ENCODE data around the gene CPEB3. TPM values are rescaled to one million over a fixed set of nuclear protein-coding genes. Genes with fewer than 3 reads are reported as not detected.

The CPEB3 gene
- total RNA-seq, 1 experiment from 2014 or later: 1.1 TPM

DNA sequence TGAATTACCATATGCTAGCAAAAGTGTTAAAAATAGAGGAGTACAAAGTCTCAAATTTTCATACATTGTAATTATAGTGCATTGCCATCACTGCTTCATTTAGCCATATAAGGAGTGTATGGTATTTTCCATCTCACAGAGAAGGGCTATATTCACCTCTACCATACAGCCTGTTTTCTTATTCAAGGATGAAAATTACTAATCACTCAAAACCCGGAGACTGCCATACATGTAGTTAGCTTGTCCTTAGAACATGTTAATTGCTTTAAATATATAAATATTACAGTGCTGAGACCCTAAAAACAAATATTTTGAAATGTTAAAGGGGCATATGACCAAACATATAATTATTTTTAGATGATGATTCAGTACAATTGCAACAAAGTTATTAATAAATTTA lies 49.4 kb downstream of the CPEB3 start:
- Histone ChIP-seq H3K4me1 (ENCODE audit: insufficient read depth, low read length, poor library complexity, severe bottlenecking) (peaks cover 10% of the 10 kb centered on the region), H3K36me3 (ENCODE audit: insufficient read depth, low read length, poor library complexity, severe bottlenecking) (no peaks in the 10 kb centered on the region), H3K4me3 (ENCODE audit: low read depth, low read length, poor library complexity, severe bottlenecking) (peak overlapping the region; percentile 66), H3K27me3 (replicated peaks; ENCODE audit: insufficient read depth, low read depth, low read length, poor library complexity) (no peaks in the 10 kb centered on the region), H3K27ac (ENCODE audit: low read depth, low read length, poor library complexity, severe bottlenecking) (no peak overlapping the region), H3K9me3 (ENCODE audit: low read depth, low read length, poor library complexity, severe bottlenecking) (no peaks in the 10 kb centered on the region)
- TF ChIP-seq, protein P1, sequence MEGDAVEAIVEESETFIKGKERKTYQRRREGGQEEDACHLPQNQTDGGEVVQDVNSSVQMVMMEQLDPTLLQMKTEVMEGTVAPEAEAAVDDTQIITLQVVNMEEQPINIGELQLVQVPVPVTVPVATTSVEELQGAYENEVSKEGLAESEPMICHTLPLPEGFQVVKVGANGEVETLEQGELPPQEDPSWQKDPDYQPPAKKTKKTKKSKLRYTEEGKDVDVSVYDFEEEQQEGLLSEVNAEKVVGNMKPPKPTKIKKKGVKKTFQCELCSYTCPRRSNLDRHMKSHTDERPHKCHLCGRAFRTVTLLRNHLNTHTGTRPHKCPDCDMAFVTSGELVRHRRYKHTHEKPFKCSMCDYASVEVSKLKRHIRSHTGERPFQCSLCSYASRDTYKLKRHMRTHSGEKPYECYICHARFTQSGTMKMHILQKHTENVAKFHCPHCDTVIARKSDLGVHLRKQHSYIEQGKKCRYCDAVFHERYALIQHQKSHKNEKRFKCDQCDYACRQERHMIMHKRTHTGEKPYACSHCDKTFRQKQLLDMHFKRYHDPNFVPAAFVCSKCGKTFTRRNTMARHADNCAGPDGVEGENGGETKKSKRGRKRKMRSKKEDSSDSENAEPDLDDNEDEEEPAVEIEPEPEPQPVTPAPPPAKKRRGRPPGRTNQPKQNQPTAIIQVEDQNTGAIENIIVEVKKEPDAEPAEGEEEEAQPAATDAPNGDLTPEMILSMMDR (conservative IDR thresholded peaks at IDR 0.05; ENCODE audit: low read depth, low read length): no peak
- no peak for TF ChIP-seq EZH2 (IDR thresholded peaks at IDR 0.05; ENCODE audit: borderline replicate concordance, low read depth, low read length, poor library complexity, severe bottlenecking)
- DNase-seq (ENCODE audit: low spot score): no peak
- CTCF ChIA-PET: no interaction called here
- POLR2A ChIA-PET (ENCODE audit: low non-redundant PET): no interaction called here
- intact Hi-C loops (cut with micrococcal nuclease; ENCODE audit: unreplicated experiment): loop anchor here (5.0 kb wide), 1 partner anchor 51 kb away; the partner anchor contains the start of genes CPEB3 and MARCHF5
- BruUV-seq (replicated peaks): no TSS peak

DNA sequence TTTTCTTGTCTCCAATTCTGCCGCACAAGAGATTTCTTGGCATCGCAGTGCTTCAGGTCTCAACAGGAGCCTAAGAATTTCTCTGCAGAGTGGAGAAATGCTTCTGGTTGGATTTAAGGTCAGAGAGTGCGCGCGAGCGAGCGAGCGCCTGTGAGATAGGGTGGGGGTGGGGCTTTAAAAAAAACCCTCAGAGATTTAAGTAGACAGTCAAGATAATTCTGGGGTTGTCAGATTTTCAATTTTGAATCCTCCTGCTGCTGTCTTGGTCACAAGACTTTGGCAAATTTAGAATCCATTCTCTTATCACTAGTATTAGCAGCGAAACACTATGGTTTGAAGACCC lies 49.7 kb downstream of the CPEB3 start:
- peak overlapping the region; percentile 14 for H3K27ac ChIP-seq (ENCODE audit: low read depth, low read length, poor library complexity, severe bottlenecking)

DNA sequence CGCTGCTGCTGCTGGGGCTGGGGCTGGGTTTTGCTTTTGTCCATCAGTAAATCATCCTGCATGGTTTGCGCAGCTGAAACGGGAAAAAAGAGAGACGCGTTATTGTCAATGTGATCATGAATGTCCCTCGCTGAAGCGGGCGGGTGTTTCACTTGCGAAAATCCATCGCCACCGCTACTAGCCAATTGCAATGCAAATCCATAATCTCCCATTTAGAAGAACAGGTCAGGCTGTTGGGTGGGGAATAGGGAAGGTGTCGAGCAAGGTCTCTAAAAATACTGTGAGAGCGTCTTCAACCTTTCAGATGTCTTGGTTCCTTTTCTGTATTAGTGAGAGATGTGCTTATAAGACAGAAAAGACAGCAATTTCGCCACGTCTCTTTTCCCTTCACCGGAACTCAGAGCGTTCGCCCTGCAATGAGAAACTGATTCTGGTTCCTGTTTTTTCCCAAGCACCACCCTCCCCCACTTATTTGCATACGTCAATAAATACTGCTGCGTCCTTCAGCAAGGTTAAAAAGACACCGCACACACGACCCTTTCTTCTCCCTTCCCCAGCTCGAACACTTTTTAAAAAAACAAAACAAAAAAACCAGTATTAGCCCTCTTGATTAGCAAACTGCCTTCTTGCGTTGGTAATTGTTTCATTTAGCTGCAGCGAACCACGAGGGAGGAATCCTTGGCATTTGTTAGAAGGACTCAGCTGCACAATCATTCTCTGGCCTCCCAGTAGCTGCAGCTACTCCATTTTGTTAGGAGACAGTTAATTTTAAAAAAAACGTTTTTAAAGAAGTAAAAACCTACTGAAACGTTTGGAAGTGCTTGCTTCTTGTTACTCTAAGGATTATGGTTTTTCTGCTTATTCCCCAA lies 50.4 kb downstream of the CPEB3 start:
- H3K36me3 ChIP-seq (ENCODE audit: insufficient read depth, low read length, poor library complexity, severe bottlenecking): no peaks in the 10 kb centered on the region
- peak overlapping the region; percentile 14 for H3K27ac ChIP-seq (ENCODE audit: low read depth, low read length, poor library complexity, severe bottlenecking)
- no TSS peak for BruUV-seq (replicated peaks)
- intact Hi-C loops (cut with micrococcal nuclease; ENCODE audit: unreplicated experiment): loop anchor here (5.0 kb wide), 1 partner anchor 52 kb away; the partner anchor contains the start of genes CPEB3 and MARCHF5
- POLR2A ChIA-PET (ENCODE audit: low non-redundant PET): no interaction called here
- H3K27me3 ChIP-seq (replicated peaks; ENCODE audit: insufficient read depth, low read depth, low read length, poor library complexity): no peaks in the 10 kb centered on the region
- TF ChIP-seq, protein P1 (conservative IDR thresholded peaks at IDR 0.05; ENCODE audit: low read depth, low read length): no peak
- TF ChIP-seq EZH2 (IDR thresholded peaks at IDR 0.05; ENCODE audit: borderline replicate concordance, low read depth, low read length, poor library complexity, severe bottlenecking): no peak
- H3K4me3 ChIP-seq (ENCODE audit: low read depth, low read length, poor library complexity, severe bottlenecking): peak overlapping the region; percentile 66
- CTCF ChIA-PET: no interaction called here
- DNase-seq (ENCODE audit: low spot score): peak; percentile 79
- peaks cover 10% of the 10 kb centered on the region for H3K4me1 ChIP-seq (ENCODE audit: insufficient read depth, low read length, poor library complexity, severe bottlenecking)
- H3K9me3 ChIP-seq (ENCODE audit: low read depth, low read length, poor library complexity, severe bottlenecking): no peaks in the 10 kb centered on the region

More for the DNA sequence above, 49.7 kb downstream of the CPEB3 start:
- CTCF ChIA-PET: no interaction called here
- POLR2A ChIA-PET (ENCODE audit: low non-redundant PET): no interaction called here
- Histone ChIP-seq H3K4me1 (ENCODE audit: insufficient read depth, low read length, poor library complexity, severe bottlenecking) (peaks cover 10% of the 10 kb centered on the region), H3K36me3 (ENCODE audit: insufficient read depth, low read length, poor library complexity, severe bottlenecking) (no peaks in the 10 kb centered on the region), H3K27me3 (replicated peaks; ENCODE audit: insufficient read depth, low read depth, low read length, poor library complexity) (no peaks in the 10 kb centered on the region), H3K9me3 (ENCODE audit: low read depth, low read length, poor library complexity, severe bottlenecking) (no peaks in the 10 kb centered on the region), H3K4me3 (ENCODE audit: low read depth, low read length, poor library complexity, severe bottlenecking) (peak overlapping the region; percentile 66)
- no TSS peak for BruUV-seq (replicated peaks)
- TF ChIP-seq EZH2 (IDR thresholded peaks at IDR 0.05; ENCODE audit: borderline replicate concordance, low read depth, low read length, poor library complexity, severe bottlenecking): no peak
- TF ChIP-seq, protein P1 (conservative IDR thresholded peaks at IDR 0.05; ENCODE audit: low read depth, low read length): no peak
- peak; percentile 10 for DNase-seq (ENCODE audit: low spot score)
- intact Hi-C loops (cut with micrococcal nuclease; ENCODE audit: unreplicated experiment): loop anchor here (5.0 kb wide), 1 partner anchor 51 kb away; the partner anchor contains the start of genes CPEB3 and MARCHF5
